Stimulated activated CD4-positive, alpha-beta T cell treated with anti-CD3 and anti-CD28 coated beads, Interleukin-1b, Interleukin-23, amount 100 ng/mL, for 48 hours (primary cell): Measurements from ENCODE around the gene UQCRC1.
A peak's percentile ranks its signal among the peaks of the same experiment; 100 is the strongest.

Experiments used
- DNase-seq: peaks from one replicate; pipeline ENCODE4 v3.0.0-alpha.2; 2020

Gene UQCRC1

DNA sequence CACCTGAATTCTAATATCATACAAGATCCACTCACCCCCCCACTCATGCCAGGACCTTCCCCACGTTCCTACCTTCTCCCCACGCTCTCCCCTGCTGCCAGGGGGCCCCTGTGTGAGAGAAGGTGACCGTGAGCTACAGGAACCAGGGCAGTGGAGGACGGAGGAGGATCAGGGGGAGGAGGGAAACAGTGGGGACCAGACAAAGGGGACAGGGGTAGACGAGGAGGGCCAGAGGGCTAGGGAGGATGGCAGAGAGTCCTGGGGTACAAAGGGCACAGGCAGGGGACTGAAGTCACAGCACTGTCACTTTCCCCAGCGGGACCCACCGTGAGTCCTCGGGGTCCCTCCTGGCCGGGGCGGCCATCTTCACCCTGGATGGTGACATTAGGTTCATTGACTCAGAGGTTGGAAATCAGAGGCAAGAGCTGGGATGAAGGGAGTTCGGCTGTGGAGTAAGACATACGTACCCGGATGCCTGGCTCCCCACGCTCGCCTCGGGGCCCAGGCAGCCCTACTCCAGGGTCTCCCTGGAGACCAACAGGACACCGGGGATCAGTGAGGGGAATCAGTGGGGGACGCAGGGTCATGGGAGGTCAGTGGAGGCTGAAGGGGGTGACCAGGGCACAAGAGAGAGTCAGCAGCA, 39.5 kb downstream of the UQCRC1 start:
- no peak for DNase-seq

DNA sequence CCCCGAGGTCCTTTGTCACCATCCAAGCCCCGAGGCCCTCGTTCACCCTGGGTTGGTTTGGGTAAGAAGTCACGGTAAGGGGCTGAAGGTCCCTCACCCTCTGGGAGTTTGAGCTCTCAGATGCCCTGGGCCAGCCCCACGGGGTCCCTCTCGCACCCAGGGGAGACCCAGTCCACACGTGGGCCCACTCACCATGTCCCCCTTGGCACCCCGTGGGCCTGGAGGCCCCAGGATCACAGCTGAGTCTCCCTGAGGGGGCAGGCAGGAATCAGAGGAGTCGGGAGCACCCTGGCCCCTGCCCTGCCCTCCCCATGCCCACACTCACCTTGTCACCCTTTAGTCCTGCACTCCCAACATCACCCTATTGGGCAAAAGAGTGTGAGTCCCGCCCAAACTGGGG, 40.0 kb downstream of the UQCRC1 start:
- DNase-seq, result no peak

DNA sequence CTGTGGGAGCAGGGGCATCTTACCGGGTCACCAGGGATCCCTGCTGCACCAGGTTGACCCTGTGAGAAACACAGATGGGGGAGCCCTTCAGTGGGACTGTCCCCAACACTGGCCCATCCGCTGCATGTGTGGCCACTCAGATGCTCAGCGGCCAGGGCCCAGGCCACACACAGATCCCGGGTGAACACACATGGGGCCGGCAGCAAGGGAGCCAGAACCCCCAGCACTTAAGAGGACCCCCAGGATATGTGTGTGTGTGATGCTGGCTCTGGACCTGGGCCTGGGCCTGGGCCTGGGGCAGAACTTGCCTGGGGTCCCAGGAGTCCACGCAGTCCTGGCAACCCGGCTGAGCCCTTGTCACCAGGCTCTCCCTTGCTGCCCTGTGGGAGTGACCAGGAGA, 41.0 kb downstream of the UQCRC1 start:
- no peak for DNase-seq

DNA sequence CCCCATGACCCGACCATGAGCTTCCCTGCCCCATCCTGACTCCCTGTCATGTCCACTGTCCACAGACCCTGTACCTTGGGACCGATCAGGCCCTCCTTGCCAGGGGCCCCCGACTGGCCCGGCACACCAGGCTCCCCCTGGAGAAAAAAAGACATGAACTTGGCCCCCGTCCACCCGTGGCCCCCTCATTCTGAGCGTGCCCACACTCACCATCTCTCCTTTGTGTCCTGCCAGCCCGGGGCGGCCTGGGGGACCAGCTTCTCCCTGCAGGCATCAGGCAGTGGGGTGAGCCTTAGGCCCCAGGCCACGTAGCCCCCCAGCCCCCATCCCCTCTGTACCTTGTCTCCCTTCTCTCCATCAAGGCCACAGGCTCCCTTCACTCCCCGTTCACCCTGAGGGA, 41.9 kb downstream of the UQCRC1 start:
- no peak for DNase-seq

DNA sequence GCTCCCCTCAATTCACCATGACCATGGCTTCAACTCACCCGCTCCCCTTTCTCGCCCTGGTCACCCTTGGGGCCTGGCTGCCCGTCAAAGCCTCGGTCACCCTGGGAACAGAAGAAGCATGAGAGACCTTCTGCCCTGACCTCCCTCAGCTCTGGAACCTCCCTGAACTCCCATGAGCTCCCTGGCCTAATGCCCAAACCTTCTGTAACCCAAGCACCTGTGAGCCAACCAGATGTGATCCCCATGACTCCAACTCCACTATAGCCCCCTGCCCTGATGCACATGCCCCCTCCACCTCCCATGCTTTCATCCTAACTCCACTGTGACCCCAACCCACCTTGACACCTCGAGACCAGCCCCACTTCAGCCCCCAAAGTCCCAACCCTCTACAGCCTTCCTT, 42.4 kb downstream of the UQCRC1 start:
- no peak for DNase-seq

DNA sequence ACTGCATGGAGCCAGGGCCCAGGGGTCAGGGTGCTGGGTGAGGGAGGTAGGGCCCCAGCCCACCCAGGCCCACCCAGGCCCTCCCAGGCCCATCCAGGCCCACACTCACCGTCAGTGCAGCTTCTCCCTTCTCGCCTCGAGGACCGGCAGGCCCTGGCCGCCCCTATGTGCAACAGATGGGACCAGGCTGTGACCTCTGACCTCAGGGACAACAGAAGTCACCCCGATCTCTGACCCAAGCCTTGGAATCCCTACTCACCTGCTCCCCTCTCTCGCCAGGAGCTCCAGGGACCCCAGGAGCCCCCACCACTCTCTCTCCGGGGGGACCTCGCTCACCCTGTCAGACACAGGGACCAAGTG, 43.1 kb downstream of the UQCRC1 start:
- no peak for DNase-seq

DNA sequence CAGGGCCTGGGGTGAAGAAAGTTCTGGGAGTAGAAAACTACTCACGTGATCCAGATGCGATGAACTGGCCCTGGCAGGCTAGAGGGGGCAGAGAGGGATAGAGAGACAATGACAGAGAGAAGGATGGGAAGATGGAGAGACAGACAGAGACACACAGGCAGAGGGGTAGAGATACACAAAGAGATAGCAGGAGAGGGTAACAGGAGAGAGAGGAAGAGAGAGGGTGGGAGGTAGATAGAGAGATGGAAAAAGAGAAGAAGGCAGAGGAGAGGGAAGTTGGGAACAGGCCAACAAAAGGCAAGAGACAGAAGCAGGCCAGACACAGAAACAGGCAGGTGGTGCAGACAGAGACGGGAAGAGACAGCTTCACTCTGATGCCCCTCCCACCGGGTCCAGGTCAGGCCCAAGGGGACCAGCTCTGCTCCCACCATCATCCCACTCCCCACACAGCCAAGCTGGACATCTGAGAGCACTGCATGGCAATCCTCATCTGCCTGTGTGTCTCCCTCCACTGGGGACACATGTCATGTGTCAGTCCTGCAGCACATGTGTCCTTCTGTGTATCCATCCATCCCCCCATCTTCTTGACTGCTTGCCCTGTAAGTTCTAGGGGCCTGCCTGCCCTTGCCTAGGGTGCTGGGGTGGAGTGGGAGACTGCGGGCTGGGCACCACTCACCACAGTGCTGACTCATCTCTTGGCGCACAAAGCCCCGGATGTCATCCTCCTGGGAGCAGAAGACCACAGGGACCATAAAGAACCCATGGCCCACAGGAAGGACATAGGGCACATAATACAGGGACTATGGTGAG, 43.6 kb downstream of the UQCRC1 start:
- DNase-seq, result no peak

DNA sequence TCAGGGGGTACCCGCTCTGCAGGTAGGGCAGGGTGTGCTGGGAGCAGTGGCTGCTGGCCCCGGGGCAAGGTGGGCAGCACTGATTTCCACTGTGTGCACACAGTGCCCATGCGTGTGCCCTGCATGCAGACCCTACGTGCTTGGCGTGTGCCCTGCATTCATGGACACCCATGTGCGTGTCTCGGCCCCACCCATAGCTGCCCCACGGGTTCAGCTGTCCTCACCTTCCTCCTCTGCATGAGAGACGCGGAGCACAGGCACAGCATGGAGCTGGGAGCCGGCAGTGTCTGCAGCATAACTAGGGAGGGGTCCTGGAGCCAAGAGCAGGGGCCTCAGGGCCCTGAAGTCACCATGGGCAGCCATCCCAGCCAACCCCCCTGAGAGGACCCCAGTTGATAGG, 44.3 kb downstream of the UQCRC1 start:
- DNase-seq, result no peak

DNA sequence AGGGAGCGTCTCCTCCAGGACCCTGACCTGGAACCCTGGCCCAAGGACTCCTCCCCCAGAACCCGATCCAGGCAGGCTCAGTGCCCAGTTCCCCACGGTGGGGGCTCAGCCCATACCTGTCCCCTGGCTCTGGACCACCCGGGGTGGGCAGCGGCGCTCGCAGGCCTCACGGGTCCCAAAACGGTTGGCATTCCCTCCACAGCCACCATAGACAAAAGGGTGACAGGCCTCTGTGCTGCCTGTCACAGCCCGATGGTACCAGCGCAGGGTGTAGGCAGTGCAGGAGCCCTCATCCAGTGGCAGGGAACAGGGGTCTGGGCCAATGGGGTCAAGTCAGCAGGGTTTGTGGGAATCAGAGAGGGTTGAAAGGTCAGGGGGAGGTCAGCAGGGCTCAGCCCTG, 44.8 kb downstream of the UQCRC1 start:
- DNase-seq, result no peak

DNA sequence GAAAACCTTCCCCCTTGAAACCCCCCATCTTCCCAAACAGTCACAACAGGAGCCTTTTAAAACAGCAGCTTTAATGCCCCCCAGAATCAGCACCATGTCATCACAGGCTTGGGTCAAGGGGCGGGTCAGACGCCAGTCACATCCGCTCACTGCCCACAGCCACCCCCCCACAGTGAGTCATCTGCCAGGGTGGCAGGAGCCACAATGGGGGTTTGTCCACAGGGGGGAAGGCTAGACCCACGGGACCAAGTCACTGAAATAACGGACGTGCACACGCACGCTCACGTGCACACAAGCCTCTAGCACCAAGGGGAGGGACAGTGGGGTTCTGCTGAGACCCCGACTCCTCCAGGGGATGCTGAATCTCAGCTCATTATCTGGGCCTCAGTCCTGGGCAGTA, 45.4 kb downstream of the UQCRC1 start:
- no peak for DNase-seq

DNA sequence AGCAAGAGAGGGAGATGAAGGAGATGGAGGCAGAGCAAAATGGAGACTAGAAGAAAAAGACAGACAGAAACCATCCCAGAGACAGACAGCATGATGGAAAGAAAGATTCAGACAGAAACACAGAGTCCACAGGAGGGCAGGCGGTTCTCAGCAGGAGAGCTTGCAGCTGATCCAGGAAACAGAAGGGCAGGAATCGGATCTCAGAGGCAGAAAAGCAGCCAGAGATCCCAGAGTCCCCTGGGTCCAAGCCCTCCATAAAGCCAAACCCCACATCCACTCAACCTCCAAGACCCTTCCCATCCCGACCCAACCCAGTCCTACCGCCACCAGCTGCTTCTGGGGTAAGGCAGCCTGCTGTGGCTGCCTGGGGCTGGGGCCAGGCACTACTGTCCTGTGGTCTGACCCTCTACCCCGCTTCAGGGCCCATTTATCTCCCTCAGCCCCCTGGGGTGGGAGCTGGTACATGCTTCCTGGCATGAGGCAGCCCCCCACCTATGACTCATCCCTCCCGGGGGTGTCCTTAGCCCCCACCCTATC, 46.0 kb downstream of the UQCRC1 start, which contains the start of gene UCN2:
Gene UCN2, minus strand, starts transcription at position 400 of the 537 bp plus-strand sequence. CDS start 657 bp downstream, outside the sequence.
- DNase-seq, result no peak

DNA sequence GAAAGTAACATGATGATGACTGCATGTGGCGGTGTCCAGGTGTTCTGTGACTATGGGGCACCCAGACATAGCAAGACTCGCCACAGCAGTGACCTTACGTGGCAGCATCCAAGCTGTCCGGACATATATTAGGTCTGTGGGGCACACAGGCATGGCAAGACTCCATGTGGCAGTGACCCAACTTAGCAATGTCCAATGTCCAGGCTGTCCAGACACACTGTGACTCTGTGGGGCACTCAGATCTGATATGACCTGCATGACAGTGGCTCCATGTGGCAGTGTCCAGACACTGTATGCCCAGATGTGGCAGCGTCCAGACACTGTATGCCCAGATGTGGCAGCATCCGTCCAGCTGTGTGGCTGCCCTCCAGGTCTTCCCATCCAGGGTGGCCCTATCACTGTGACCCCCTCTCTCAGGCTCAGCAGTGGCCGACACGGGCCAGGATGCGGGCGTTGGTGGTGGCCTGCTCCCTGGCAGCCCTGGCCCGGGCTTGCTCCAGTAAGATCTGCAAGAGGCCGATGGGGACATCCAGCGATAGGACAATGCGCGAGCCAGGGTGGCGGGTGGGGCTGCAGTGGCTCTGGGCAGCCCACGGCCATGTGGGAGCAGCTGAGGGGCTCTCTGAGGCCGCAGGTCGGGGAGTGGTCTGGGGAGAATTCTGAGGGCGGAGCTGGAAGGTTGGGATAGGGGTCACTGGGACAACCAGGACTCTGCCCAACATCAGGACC, 46.9 kb downstream of the UQCRC1 start:
- DNase-seq, result no peak

DNA sequence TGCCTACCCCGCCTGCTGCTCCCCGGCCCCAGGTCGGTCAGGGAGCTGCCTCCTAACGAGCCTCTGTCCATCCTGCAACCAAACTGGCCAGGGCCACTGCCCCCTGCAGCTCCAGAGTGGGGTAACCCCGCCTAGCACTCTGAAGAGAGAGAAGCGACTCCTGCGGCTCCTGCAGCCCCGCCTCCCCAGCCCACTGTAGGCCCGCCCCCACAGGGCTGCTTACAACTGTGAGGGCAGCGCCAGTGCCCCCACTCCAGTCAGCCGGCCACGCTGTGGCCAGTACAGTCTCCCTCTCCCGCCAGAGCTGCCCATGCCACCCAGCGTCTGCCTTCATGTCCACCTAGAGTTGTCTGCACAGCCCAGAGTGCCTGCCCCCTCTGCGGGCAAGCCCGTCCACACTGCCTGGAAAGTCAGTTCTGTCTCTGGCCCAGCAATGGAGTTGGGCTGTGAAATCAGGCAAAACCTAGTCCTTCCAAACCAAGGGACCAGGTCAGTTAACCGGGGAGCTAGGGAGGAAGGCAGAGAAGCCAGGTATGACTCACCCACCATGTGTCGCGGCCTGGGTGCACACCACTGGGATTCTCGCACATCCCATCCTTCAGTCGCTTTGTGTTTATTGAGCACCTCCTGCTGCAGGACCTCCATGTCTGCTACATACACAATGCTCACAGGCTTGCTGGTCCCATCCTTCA, 48.3 kb downstream of the UQCRC1 start:
- no peak for DNase-seq

DNA sequence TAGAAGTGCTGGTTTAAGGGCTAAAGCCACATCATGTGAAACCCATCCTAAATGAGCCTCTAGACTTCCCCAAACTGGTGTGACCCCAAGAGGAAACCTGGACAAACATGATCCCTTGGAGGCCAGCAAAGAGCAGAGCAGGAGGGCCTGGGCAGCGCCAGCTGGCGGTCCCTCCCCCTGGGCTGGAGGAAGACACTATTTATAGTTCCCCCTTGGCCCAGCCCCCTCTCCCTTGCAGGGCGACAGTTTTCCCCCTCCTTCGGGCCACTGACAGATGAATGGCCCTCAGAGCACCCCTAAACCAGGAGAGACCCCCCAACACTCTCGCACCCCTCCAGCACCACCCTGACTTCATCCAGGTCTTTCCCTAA, 48.8 kb downstream of the UQCRC1 start:
- no peak for DNase-seq

DNA sequence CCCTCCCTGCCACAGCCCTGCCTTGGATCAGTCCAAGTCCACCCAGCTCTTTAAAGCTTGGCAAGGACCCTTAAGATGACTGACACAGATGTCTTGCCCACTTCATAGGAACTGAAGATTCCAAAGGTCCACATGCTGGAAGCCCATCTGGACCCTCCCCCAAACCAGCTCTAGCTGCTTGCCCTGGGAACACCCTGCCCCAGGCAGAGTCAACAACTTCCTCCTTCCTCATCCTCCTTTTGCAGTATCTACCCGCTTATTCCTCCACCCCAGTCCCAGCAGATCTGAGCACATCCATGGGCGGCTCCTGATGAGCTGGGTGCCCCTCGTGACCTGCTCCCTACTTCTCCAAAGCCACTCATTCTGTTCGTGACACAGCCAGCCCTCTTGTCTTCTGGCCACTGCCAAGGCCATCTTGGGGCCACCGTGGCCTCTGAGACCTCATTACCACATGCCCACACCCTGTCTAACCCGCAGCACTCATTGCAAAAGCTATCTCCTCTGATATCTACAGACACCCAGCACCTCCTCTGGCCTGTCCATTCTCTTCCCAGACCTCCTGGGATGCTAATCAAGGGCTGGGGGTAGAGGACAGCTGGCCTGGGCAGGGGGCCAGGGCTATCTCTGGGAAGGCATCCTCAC, 50.8 kb downstream of the UQCRC1 start:
- DNase-seq, result no peak

DNA sequence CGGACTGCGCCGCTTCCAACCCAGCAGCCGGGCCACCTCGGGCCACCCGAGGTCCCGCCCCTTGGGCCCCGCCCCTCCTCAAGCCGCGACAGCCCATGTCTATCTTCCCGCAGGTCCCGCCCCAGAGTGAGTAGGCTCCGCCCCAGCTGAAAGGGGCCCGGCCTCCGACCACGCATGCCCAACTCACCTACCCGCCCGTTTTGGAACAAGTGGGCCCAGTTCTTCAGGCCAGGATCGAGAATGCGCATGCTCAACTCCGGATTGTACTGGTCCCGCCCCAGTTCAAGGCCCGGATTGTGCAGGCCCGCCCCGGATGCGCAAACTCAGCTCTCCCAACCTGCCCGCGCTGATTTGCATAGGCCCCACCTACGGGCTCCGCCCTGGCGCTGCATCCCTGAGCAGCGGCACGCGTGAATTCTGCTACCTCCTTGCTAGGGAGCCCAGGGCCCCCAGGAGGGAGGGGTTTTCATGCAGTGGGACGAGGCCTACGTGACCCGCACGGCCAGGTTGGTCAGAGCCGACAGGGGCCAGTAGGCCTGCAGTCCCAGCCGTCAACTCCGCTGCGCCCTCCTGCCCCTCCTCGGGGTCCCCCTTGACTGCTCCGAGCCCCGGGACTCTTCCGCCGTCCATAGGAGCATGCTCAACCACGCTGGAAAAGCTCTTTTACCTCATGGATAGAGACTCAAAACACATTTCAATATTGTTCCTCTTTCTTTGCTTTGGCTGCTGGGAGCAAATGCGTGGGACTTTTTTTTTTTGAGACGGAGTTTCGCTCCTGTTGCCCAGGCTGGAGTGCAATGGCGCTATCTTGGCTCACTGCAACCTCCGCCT, 52.4 kb downstream of the UQCRC1 start, which contains the start of gene PFKFB4:
Gene PFKFB4, minus strand, starts transcription at position 8 of the 831 bp plus-strand sequence. CDS start 26 bp downstream, outside the sequence.
- peak; percentile 100 for DNase-seq

DNA sequence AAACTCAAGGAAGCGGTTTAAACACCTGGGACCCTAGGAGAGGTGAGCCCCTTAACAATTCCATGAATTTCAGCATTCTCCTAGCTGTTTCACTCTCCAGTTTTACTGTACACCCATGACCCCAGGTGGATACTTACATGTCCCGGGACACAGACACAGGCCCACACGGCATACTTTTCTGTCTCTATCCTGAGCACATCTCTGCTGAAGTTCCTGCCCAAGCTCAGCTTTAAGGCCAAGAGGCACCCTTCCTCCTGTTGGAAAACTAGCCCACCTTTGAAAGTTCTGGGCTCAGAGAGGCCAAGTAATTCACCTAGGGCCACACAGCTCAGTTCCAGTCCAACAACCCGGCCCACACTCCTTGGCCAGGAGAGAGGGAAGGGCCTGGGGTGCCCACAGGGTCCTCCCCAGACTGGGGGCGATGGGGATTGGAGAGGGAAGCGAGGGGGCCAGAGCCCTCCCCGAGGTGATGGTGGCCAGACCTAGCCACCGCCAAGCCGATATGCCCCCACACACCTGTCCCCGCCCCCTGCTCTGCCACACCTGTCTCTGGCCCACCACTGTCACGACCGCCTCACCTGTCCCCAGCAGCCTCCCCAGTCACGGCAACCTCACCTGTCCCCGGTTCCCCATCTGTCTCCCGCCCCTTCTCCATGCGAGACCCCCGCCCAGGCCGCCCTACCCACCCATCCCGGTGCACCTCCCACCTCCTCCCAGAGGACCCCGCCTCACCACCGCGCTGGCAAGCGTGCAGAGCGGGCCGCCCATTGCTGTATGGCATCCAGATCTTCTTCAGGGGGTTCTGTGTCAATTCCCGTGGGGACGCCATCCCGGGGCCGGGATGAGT, 53.3 kb downstream of the UQCRC1 start:
- DNase-seq, result no peak

DNA sequence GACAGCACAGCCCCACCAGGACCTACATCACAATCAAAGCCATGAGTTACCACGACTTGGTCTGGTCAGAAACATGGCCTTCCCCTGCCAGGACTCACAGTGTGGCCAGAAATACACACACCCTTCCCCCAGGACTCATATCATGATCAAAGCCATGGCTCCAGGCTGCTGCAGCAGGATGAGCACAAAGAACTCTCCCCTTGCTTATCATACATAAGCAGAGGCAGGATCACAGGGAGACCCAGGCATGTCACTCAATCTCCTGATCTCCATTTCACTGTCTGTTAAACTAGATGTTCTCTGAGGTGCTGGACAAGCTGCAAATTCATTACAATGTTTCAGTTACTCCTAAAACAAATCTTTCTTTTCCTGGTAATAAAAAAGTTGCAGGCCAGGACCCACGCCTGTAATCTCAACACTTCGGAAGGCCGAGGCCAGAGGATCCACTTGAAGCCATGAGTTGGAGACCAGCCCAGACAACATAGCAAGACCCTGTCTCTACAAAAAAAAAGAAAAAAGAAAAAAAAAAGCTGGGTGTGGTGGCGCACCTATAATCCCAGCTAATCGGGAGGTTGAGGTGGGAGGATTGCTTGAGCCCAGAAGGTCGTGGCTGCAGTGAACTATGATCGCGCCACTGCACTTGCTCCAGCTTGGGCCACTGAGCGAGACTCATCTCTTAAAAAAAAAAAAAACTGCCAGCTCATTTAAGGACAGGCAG, 54.1 kb downstream of the UQCRC1 start:
- DNase-seq, result no peak
